Spleen (tissue), 3 donors: ENCODE data around the gene CCDC148.

Source experiments
- POLR2A ChIP-seq, 3 donors: fragments of 450-650 bp; IDR thresholded peaks; one replicate each; pipeline ENCODE4 v1.5.1; 2017; ENCODE audit warnings: antibody characterized with exemption in 3 of 3, mild to moderate bottlenecking in 1 of 3
- POLR2AphosphoS5 ChIP-seq, 3 donors: sonication (generic); formaldehyde crosslinking; IDR thresholded peaks; one replicate each; pipeline ENCODE4 v1.5.1; 2017; ENCODE audit warnings: antibody characterized with exemption in 3 of 3

DNA sequence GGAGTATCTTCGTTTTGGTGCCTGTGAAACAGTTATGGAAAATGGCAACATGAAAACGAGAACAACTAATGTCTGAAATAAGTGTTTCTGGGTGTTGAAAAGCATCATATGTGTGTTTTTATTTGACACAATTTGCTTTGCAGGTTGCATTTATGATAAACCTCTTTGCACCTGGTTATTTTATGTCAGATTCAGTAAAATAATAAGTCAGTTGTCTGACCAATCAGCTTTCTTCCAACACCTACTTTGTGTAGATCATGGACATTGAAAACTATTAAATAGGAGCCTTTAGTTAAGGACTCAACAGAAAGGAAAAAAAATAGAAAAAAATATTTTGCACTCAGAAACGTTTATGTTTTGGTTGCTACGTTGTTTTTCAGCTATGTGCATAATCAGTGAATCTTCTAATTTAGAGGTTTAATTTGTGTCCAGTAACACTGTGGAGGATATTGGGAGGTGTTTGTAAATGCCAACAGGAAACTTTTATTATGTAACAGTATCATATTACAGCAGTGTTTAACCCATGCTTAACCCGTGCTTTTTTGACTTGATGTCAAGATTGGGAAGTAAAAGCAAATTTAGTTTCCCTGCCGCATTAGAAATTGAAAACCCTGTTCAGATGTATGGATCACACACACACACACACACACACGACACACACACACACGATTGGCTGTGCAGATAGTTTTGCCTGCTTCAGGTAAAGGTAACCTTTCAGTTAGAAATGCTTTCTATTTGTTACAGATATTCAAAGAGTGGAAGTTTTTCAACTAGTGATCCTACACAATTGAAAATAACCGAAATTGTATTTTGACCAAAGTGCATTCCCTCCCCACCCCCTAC is 2.8 kb upstream of the CCDC148 start:
- TF ChIP-seq POLR2A (IDR thresholded peaks at IDR 0.05) (no peak), POLR2AphosphoS5 (IDR thresholded peaks at IDR 0.05) (no peak)
